ENCODE measurements around the gene PDCD2L. TPM values are rescaled to one million over a fixed set of nuclear protein-coding genes. Genes with fewer than 3 reads are reported as not detected.

The PDCD2L gene
- total RNA-seq, 1 experiment from 2014 or later = 43.3 TPM

GRCh38 chr19:34356875-34357274, 47.3 kb upstream of the PDCD2L start:
- no peaks in the 10 kb centered on the region for H4K20me1 ChIP-seq (ENCODE audit: control insufficient read depth, insufficient read depth, insufficient read length)
- no peak overlapping the region for H3K4me2 ChIP-seq (ENCODE audit: insufficient read depth, insufficient read length, low read length)
- H2BK20ac ChIP-seq (ENCODE audit: low read depth, low read length, poor library complexity, severe bottlenecking) = no peak overlapping the region
- no peak overlapping the region for H3T11ph ChIP-seq (ENCODE audit: low read length)
- Mint-ChIP-seq H3K4me3 (no peak overlapping the region), H3K36me3 (ENCODE audit: insufficient read depth in 1 of 3, low read depth in 3 of 3) (peaks cover 9 to 18% (median 16%) of the 10 kb centered on the region in 3 experiments; a peak in 6 of 7 replicates), H3K4me1 (peaks cover 17 to 22% of the 10 kb centered on the region in 2 experiments), H3K27ac (no peak overlapping the region), H3K27me3 (ENCODE audit: low read depth) (no peaks in the 10 kb centered on the region), H3K9me3 (no peaks in the 10 kb centered on the region; a peak in 1 of 5 replicates)
- no peak overlapping the region for H4K91ac ChIP-seq (ENCODE audit: insufficient read length, low read depth, low read length)
- H3K27ac ChIP-seq (ENCODE audit: insufficient read length, low read depth, low read length) = no peak overlapping the region
- no peaks in the 10 kb centered on the region for H3K23me2 ChIP-seq (ENCODE audit: insufficient read length, low read depth, low read length, poor library complexity, severe bottlenecking)
- H2BK12ac ChIP-seq (ENCODE audit: insufficient read length, low read depth, low read length) = no peak overlapping the region
- H4K8ac ChIP-seq (replicated peaks; ENCODE audit: insufficient read length, low read depth, low read length) = no peak overlapping the region
- no peak for TF ChIP-seq CTCF (conservative IDR thresholded peaks at IDR 0.05)
- H2BK5ac ChIP-seq (ENCODE audit: insufficient read length, low read length) = no peak overlapping the region
- no peak overlapping the region for H3K18ac ChIP-seq (ENCODE audit: insufficient read length, low read depth, low read length)
- H3K4ac ChIP-seq (ENCODE audit: low read depth, low read length) = no peak overlapping the region
- no peaks in the 10 kb centered on the region for H3K79me1 ChIP-seq (ENCODE audit: insufficient read depth, low read depth, low read length, poor library complexity, severe bottlenecking)
- no peak overlapping the region for H2BK15ac ChIP-seq (ENCODE audit: low read depth, low read length)
- H3K23ac ChIP-seq (ENCODE audit: insufficient read length, low read depth, low read length) = no peak overlapping the region
- no peak for DNase-seq
- no peak overlapping the region for H3K9ac ChIP-seq (ENCODE audit: extremely low read depth, insufficient read length, low read length)
- no peak overlapping the region for H3K14ac ChIP-seq (ENCODE audit: insufficient read depth, low read length)
- WGBS (ENCODE audit: extremely low coverage, insufficient read length, low lambda C conversion rate) = no CpG with 5 or more reads among the region's 4 CpGs
- H3K56ac ChIP-seq (ENCODE audit: insufficient read length, low read depth, low read length) = no peak overlapping the region
- no peaks in the 10 kb centered on the region for H3K4me1 ChIP-seq (ENCODE audit: insufficient read depth, low read length)
- H3K27me3 ChIP-seq (ENCODE audit: insufficient read depth, low read length) = no peaks in the 10 kb centered on the region
- no peak overlapping the region for H2AK5ac ChIP-seq (ENCODE audit: insufficient read length, low read length)
- H3K79me2 ChIP-seq (ENCODE audit: insufficient read depth, low read length) = no peaks in the 10 kb centered on the region
- no peak overlapping the region for H2BK120ac ChIP-seq (ENCODE audit: low read depth, low read length, poor library complexity, severe bottlenecking)
- H2AFZ ChIP-seq (ENCODE audit: low read length) = no peak overlapping the region
- H4K5ac ChIP-seq (ENCODE audit: insufficient read length, low read depth, low read length) = no peak overlapping the region
- no peaks in the 10 kb centered on the region for H3K9me3 ChIP-seq (ENCODE audit: control insufficient read depth, low read depth, low read length)
